HepG2 (cell line): ENCODE measurements around the gene SMARCA2. TPM values are rescaled to one million over a fixed set of nuclear protein-coding genes. Genes with fewer than 3 reads are reported as not detected.

Source experiments
- ATAC-seq: fragments of 200-7000 bp; cut with Tn5 transposase; 3 replicates; pipeline ENCODE4 v1.9.1; 2020; ENCODE audit warnings: mild to moderate bottlenecking, moderate library complexity
- BruUV-seq: library from RNA; stranded (reverse); fragments of 400-500 nt; replicated peaks from 2 replicates; lab custom pipeline; 2021; lab: Mats Ljungman, UMichigan
- CTCF ChIA-PET: fragments of 300-600 bp; formaldehyde crosslinking; extraction: SDS; loops from one replicate; lab custom pipeline; 2021; ENCODE audit warnings: low total read pairs, inconsistent platforms, low intra/inter-chr PET ratio; lab: Yijun Ruan, JAX
- POLR2A ChIA-PET: fragments of 350-600 bp; sonication (Branson Sonifier 250); formaldehyde crosslinking; loops from one replicate; lab custom pipeline; 2020; ENCODE audit warnings: antibody characterized with exemption, inconsistent platforms; lab: Yijun Ruan, JAX
- DNase-seq: peaks from one replicate; pipeline ENCODE4 v3.0.0-alpha.2; 2015; ENCODE audit warnings: low spot score
- FAIRE-seq: peaks from 3 replicates; lab custom pipeline; 2011; peaks lifted over from hg19 to GRCh38; lab: Jason Lieb, UNC
- H2AFZ ChIP-seq: one replicate; pipeline ENCODE4 v1.6.1; 2011; ENCODE audit warnings: low read length, inconsistent platforms
- H3K27ac ChIP-seq: fragments of 300-600 bp; 3 replicates; pipeline ENCODE4 v1.8.0; 2011; ENCODE audit warnings: mixed run types, mild to moderate bottlenecking, mixed read lengths, low read length, inconsistent platforms; ENCODE audit not compliant: insufficient read depth; ENCODE audit errors: extremely low read length
- H3K27me3 ChIP-seq, 2 experiments: fragments of 200-600 bp in 1 of 2; 2 replicates in 1 of 2; 3 replicates in 1 of 2; pipeline versions ENCODE4 v1.6.0 to v1.8.0; 2011; ENCODE audit warnings: low read length in 2 of 2, mild to moderate bottlenecking in 2 of 2, moderate library complexity in 2 of 2, inconsistent platforms in 1 of 2; ENCODE audit not compliant: insufficient read depth in 2 of 2, control insufficient read depth in 1 of 2
- H3K36me3 ChIP-seq, 2 experiments: fragments of 200-600 bp in 1 of 2; replicated peaks in 1 of 2; 2 replicates in 1 of 2; 3 replicates in 1 of 2; pipeline versions ENCODE4 v1.5.1 to v1.8.0; 2011; ENCODE audit warnings: low read length in 2 of 2, inconsistent platforms in 1 of 2; ENCODE audit not compliant: insufficient read depth in 2 of 2, control insufficient read depth in 1 of 2
- H3K4me1 ChIP-seq: 2 replicates; pipeline ENCODE4 v1.5.1; 2012; ENCODE audit warnings: low read length, inconsistent platforms; ENCODE audit not compliant: insufficient read depth
- H3K4me2 ChIP-seq: 2 replicates; pipeline ENCODE4 v1.6.0; 2011; ENCODE audit warnings: low read depth, low read length, inconsistent platforms
- H3K4me3 ChIP-seq, 3 experiments: fragments of 200-600 bp in 1 of 3; sonication (generic), shearing (Covaris generic) in 1 of 3; replicated peaks in 1 of 3; 2 replicates each; pipeline ENCODE4 v1.5.1; 2011 to 2016; ENCODE audit warnings: low read length in 3 of 3, inconsistent platforms in 2 of 3, low read depth in 2 of 3, mild to moderate bottlenecking in 2 of 3, control low read depth in 1 of 3, mixed read lengths in 1 of 3; ENCODE audit not compliant: insufficient read depth in 1 of 3
- H3K79me2 ChIP-seq: one replicate; pipeline ENCODE4 v1.6.1; 2011; ENCODE audit warnings: low read length, inconsistent platforms; ENCODE audit not compliant: insufficient read depth
- H3K9ac ChIP-seq: 2 replicates; pipeline ENCODE4 v1.6.0; 2011; ENCODE audit warnings: mild to moderate bottlenecking, low read depth, low read length, inconsistent platforms; ENCODE audit not compliant: insufficient read depth
- H3K9me3 ChIP-seq: 2 replicates; pipeline ENCODE4 v1.5.1; 2012; ENCODE audit warnings: mild to moderate bottlenecking, low read length
- H4K20me1 ChIP-seq: 2 replicates; pipeline ENCODE4 v1.6.0; 2011; ENCODE audit warnings: inconsistent platforms, mild to moderate bottlenecking, low read length, moderate library complexity; ENCODE audit not compliant: insufficient read depth
- ATF3 ChIP-seq: sonication (generic); formaldehyde crosslinking; IDR thresholded peaks from 2 replicates; pipeline ENCODE4 v1.4.0; 2020; ENCODE audit warnings: missing genetic modification reagents
- BCL6 ChIP-seq: IDR thresholded peaks from 2 replicates; pipeline ENCODE4 v1.6.1; 2016; ENCODE audit warnings: missing genetic modification reagents, missing compliant biosample characterization
- BRF2 ChIP-seq: sonication (generic); formaldehyde crosslinking; IDR thresholded peaks from 2 replicates; pipeline ENCODE4 v1.8.1; 2022; ENCODE audit warnings: mild to moderate bottlenecking, missing genetic modification reagents
- CBX2 ChIP-seq, 2 experiments: fragments of 200-600 bp in 1 of 2; sonication (generic); formaldehyde crosslinking in 1 of 2; IDR thresholded peaks; 2 replicates each; pipeline versions ENCODE4 v1.7.0 to v1.8.1; 2018 to 2022; ENCODE audit warnings: low read depth in 2 of 2, low read length in 1 of 2, mild to moderate bottlenecking in 1 of 2, missing genetic modification reagents in 1 of 2
- CCAR2 ChIP-seq: fragments of 200-400 bp; formaldehyde crosslinking; optimal IDR thresholded peaks from 2 replicates; pipeline ENCODE3; 2018; ENCODE audit warnings: low read depth, mild to moderate bottlenecking, low read length, moderate library complexity
- CREB3 ChIP-seq: sonication (generic); formaldehyde crosslinking; IDR thresholded peaks from 2 replicates; pipeline ENCODE4 v1.5.0; 2020; ENCODE audit warnings: missing genetic modification reagents
- FOXO1 ChIP-seq: sonication (generic); formaldehyde crosslinking; IDR thresholded peaks from 2 replicates; pipeline ENCODE4 v1.4.0; 2020; ENCODE audit warnings: missing genetic modification reagents
- IRF9 ChIP-seq: sonication (generic); formaldehyde crosslinking; IDR thresholded peaks from 2 replicates; pipeline ENCODE4 v1.8.0; 2022; ENCODE audit warnings: missing genetic modification reagents, mild to moderate bottlenecking, borderline replicate concordance
- ISL2 ChIP-seq: sonication (generic); formaldehyde crosslinking; IDR thresholded peaks from 2 replicates; pipeline ENCODE4 v1.5.0; 2020; ENCODE audit warnings: missing genetic modification reagents
- NFRKB ChIP-seq: fragments of 450-650 bp; IDR thresholded peaks from 2 replicates; pipeline ENCODE4 v1.6.1; 2017
- TCF7L2 ChIP-seq: IDR thresholded peaks from 2 replicates; pipeline ENCODE4 v1.6.1; 2011; ENCODE audit warnings: mild to moderate bottlenecking, low read depth, low read length, moderate library complexity
- THAP11 ChIP-seq: IDR thresholded peaks from 2 replicates; pipeline ENCODE4 v1.6.1; 2016; ENCODE audit warnings: missing biosample characterization, missing genetic modification reagents
- UBTF ChIP-seq: sonication (generic); formaldehyde crosslinking; IDR thresholded peaks from 2 replicates; pipeline ENCODE4 v1.4.0; 2020; ENCODE audit warnings: mild to moderate bottlenecking, missing genetic modification reagents
- WIZ ChIP-seq: sonication (generic); formaldehyde crosslinking; IDR thresholded peaks from 2 replicates; pipeline ENCODE4 v1.5.1; 2020; ENCODE audit warnings: mild to moderate bottlenecking, missing genetic modification reagents
- ZNF614 ChIP-seq: IDR thresholded peaks from 2 replicates; pipeline ENCODE4 v1.6.1; 2018; ENCODE audit warnings: missing biosample characterization, missing genetic modification reagents, inconsistent platforms, borderline replicate concordance
- ZNF713 ChIP-seq: sonication (generic); formaldehyde crosslinking; IDR thresholded peaks from 2 replicates; pipeline ENCODE4 v1.4.0; 2020; ENCODE audit warnings: mild to moderate bottlenecking, missing genetic modification reagents
- ZNF740 ChIP-seq: sonication (generic); formaldehyde crosslinking; IDR thresholded peaks from 2 replicates; pipeline ENCODE4 v1.4.0; 2020; ENCODE audit warnings: missing genetic modification reagents
- ZNF747 ChIP-seq: sonication (generic); formaldehyde crosslinking; IDR thresholded peaks from 2 replicates; pipeline ENCODE4 v1.8.1; 2023; ENCODE audit warnings: missing genetic modification reagents, mild to moderate bottlenecking, borderline replicate concordance
- WGBS: methylation state at CpG from one replicate; pipeline ENCODE4 v1.1.6; 2017; ENCODE audit warnings: low lambda C conversion rate; 5-methylcytosine and 5-hydroxymethylcytosine counted together
- in situ Hi-C: cut with HindIII; loops from 2 replicates; pipeline ENCODE4 v1.10.0; 2017; ENCODE audit warnings: low pct_unique_long_range_greater_than_20kb; ENCODE audit not compliant: extremely low pct_ligation_motif_present
- intact Hi-C: fragments of 100-400 bp; cut with micrococcal nuclease; formaldehyde crosslinking; loops from one replicate; pipeline ENCODE4 v1.10.0; 2022; ENCODE audit not compliant: unreplicated experiment
- polyA plus RNA-seq, 8 experiments: library from polyadenylated mRNA; depleted of rRNA in 3 of 8; stranded (reverse) in 7 of 8; unstranded in 1 of 8; fragments of >200 nt; fragmentation: Illumina TruSeq in 4 of 8; extraction: Trizol in 4 of 8; gene quantifications; 2 replicates each; pipeline versions ENCODE4 v1.2.1 to v1.2.3, GENCODE V29; 2011 to 2016; ENCODE audit warnings: low read depth in 4 of 8, missing spikeins in 1 of 8, mixed read lengths in 1 of 8; ENCODE audit not compliant: insufficient read depth in 1 of 8
- total RNA-seq, 5 experiments: library from RNA; depleted of rRNA; stranded (reverse); fragments of >200 nt; fragmentation: Illumina TruSeq; extraction: Trizol; gene quantifications; 2 replicates each; pipeline ENCODE4 v1.2.3, GENCODE V29; 2016; ENCODE audit warnings: low read depth in 1 of 5

The SMARCA2 gene
- total and polyA plus RNA-seq, 2 of the 13 experiments (the other 11 are each of a cell fraction or from before 2014, with no cell fraction given), result 22.5 to 23.7 TPM

- ATAC-seq (no peak), DNase-seq (no peak), FAIRE-seq (no peak)
- Histone ChIP-seq H2AFZ (no peak overlapping the region), H3K4me3 (no peak overlapping the region), H3K9ac (no peak overlapping the region), H3K27me3 (no peaks in the 10 kb centered on the region), H3K4me1 (no peaks in the 10 kb centered on the region), H3K4me2 (no peak overlapping the region), H3K27ac (no peak overlapping the region), H4K20me1 (no peaks in the 10 kb centered on the region), H3K36me3 (peaks cover 0 to 10% of the 10 kb centered on the region in 2 experiments; a peak in 3 of 5 replicates), H3K79me2 (no peaks in the 10 kb centered on the region), H3K9me3 (no peaks in the 10 kb centered on the region)
- 66% methylated on average over 2 of the region's 2 CpGs for WGBS
- no TSS peak for BruUV-seq
- ChIA-PET POLR2A (no interaction called here), CTCF (no interaction called here)
- in situ Hi-C loops, result no loop called here
- intact Hi-C loops, result no loop called here
- no peak for TF ChIP-seq CBX2 (IDR thresholded peaks at IDR 0.05; ENCODE audit: low read depth, low read length)
- TF ChIP-seq CBX2 (CRISPR knock-in tag; IDR thresholded peaks at IDR 0.05; ENCODE audit: low read depth), result no peak
- no peak for TF ChIP-seq ISL2
- no peak for TF ChIP-seq ATF3 (CRISPR knock-in tag)
- no peak for TF ChIP-seq FOXO1 (CRISPR knock-in tag)
- no peak for TF ChIP-seq CCAR2
- no peak for TF ChIP-seq UBTF
- no peak for TF ChIP-seq BCL6 (CRISPR knock-in tag)
- TF ChIP-seq NFRKB, result no peak
- no peak for TF ChIP-seq ZNF614 (CRISPR knock-in tag)
- no peak for TF ChIP-seq ZNF747 (CRISPR knock-in tag)
- TF ChIP-seq BRF2, result no peak
- TF ChIP-seq WIZ, result no peak
- no peak for TF ChIP-seq ZNF740 (CRISPR knock-in tag)
- no peak for TF ChIP-seq THAP11 (CRISPR knock-in tag)
- TF ChIP-seq TCF7L2, result no peak
- TF ChIP-seq ZNF713 (CRISPR knock-in tag), result no peak
- TF ChIP-seq IRF9, result no peak
- no peak for TF ChIP-seq CREB3
Measured at GRCh38 chr9:2193552-2193951, 178.4 kb downstream of the SMARCA2 start.
